Measurements from ENCODE around the gene MAPK10. TPM values are rescaled to one million over a fixed set of nuclear protein-coding genes. Genes with fewer than 3 reads are reported as not detected.

The MAPK10 gene
- total and polyA plus RNA-seq, 2 of the 8 experiments (the other 6 are each of a cell fraction or from before 2014, with no cell fraction given) = 2.5 to 3.1 TPM

- TF ChIP-seq, protein P1, sequence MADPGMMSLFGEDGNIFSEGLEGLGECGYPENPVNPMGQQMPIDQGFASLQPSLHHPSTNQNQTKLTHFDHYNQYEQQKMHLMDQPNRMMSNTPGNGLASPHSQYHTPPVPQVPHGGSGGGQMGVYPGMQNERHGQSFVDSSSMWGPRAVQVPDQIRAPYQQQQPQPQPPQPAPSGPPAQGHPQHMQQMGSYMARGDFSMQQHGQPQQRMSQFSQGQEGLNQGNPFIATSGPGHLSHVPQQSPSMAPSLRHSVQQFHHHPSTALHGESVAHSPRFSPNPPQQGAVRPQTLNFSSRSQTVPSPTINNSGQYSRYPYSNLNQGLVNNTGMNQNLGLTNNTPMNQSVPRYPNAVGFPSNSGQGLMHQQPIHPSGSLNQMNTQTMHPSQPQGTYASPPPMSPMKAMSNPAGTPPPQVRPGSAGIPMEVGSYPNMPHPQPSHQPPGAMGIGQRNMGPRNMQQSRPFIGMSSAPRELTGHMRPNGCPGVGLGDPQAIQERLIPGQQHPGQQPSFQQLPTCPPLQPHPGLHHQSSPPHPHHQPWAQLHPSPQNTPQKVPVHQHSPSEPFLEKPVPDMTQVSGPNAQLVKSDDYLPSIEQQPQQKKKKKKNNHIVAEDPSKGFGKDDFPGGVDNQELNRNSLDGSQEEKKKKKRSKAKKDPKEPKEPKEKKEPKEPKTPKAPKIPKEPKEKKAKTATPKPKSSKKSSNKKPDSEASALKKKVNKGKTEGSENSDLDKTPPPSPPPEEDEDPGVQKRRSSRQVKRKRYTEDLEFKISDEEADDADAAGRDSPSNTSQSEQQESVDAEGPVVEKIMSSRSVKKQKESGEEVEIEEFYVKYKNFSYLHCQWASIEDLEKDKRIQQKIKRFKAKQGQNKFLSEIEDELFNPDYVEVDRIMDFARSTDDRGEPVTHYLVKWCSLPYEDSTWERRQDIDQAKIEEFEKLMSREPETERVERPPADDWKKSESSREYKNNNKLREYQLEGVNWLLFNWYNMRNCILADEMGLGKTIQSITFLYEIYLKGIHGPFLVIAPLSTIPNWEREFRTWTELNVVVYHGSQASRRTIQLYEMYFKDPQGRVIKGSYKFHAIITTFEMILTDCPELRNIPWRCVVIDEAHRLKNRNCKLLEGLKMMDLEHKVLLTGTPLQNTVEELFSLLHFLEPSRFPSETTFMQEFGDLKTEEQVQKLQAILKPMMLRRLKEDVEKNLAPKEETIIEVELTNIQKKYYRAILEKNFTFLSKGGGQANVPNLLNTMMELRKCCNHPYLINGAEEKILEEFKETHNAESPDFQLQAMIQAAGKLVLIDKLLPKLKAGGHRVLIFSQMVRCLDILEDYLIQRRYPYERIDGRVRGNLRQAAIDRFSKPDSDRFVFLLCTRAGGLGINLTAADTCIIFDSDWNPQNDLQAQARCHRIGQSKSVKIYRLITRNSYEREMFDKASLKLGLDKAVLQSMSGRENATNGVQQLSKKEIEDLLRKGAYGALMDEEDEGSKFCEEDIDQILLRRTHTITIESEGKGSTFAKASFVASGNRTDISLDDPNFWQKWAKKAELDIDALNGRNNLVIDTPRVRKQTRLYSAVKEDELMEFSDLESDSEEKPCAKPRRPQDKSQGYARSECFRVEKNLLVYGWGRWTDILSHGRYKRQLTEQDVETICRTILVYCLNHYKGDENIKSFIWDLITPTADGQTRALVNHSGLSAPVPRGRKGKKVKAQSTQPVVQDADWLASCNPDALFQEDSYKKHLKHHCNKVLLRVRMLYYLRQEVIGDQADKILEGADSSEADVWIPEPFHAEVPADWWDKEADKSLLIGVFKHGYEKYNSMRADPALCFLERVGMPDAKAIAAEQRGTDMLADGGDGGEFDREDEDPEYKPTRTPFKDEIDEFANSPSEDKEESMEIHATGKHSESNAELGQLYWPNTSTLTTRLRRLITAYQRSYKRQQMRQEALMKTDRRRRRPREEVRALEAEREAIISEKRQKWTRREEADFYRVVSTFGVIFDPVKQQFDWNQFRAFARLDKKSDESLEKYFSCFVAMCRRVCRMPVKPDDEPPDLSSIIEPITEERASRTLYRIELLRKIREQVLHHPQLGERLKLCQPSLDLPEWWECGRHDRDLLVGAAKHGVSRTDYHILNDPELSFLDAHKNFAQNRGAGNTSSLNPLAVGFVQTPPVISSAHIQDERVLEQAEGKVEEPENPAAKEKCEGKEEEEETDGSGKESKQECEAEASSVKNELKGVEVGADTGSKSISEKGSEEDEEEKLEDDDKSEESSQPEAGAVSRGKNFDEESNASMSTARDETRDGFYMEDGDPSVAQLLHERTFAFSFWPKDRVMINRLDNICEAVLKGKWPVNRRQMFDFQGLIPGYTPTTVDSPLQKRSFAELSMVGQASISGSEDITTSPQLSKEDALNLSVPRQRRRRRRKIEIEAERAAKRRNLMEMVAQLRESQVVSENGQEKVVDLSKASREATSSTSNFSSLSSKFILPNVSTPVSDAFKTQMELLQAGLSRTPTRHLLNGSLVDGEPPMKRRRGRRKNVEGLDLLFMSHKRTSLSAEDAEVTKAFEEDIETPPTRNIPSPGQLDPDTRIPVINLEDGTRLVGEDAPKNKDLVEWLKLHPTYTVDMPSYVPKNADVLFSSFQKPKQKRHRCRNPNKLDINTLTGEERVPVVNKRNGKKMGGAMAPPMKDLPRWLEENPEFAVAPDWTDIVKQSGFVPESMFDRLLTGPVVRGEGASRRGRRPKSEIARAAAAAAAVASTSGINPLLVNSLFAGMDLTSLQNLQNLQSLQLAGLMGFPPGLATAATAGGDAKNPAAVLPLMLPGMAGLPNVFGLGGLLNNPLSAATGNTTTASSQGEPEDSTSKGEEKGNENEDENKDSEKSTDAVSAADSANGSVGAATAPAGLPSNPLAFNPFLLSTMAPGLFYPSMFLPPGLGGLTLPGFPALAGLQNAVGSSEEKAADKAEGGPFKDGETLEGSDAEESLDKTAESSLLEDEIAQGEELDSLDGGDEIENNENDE (IDR thresholded peaks at IDR 0.05; ENCODE audit: insufficient replicate concordance, low read length) = no peak
- TF ChIP-seq GABPA (IDR thresholded peaks at IDR 0.05; ENCODE audit: borderline replicate concordance, insufficient read depth, low read length) = no peak
- TF ChIP-seq HDAC2 (IDR thresholded peaks at IDR 0.05; ENCODE audit: borderline replicate concordance in 1 of 2, low read depth in 2 of 2, low read length in 2 of 2) = no peak
- TF ChIP-seq ATF3 (IDR thresholded peaks at IDR 0.05; ENCODE audit: insufficient read depth, low read depth, low read length) = no peak
Measured at GRCh38 chr4:86034616-86035015, 325.2 kb downstream of the MAPK10 start (continued).
